ENCODE measurements around the gene BOC. TPM values are rescaled to one million over a fixed set of nuclear protein-coding genes. Genes with fewer than 3 reads are reported as not detected.

The BOC gene
- total and polyA plus RNA-seq, 10 of the 15 experiments (the other 5 are each of a cell fraction or from before 2014, with no cell fraction given): 0.18 TPM; not detected in 9

GRCh38 chr3:113275929-113276750 lies 64.8 kb downstream of the BOC start (continued):
- TF ChIP-seq, protein P1, sequence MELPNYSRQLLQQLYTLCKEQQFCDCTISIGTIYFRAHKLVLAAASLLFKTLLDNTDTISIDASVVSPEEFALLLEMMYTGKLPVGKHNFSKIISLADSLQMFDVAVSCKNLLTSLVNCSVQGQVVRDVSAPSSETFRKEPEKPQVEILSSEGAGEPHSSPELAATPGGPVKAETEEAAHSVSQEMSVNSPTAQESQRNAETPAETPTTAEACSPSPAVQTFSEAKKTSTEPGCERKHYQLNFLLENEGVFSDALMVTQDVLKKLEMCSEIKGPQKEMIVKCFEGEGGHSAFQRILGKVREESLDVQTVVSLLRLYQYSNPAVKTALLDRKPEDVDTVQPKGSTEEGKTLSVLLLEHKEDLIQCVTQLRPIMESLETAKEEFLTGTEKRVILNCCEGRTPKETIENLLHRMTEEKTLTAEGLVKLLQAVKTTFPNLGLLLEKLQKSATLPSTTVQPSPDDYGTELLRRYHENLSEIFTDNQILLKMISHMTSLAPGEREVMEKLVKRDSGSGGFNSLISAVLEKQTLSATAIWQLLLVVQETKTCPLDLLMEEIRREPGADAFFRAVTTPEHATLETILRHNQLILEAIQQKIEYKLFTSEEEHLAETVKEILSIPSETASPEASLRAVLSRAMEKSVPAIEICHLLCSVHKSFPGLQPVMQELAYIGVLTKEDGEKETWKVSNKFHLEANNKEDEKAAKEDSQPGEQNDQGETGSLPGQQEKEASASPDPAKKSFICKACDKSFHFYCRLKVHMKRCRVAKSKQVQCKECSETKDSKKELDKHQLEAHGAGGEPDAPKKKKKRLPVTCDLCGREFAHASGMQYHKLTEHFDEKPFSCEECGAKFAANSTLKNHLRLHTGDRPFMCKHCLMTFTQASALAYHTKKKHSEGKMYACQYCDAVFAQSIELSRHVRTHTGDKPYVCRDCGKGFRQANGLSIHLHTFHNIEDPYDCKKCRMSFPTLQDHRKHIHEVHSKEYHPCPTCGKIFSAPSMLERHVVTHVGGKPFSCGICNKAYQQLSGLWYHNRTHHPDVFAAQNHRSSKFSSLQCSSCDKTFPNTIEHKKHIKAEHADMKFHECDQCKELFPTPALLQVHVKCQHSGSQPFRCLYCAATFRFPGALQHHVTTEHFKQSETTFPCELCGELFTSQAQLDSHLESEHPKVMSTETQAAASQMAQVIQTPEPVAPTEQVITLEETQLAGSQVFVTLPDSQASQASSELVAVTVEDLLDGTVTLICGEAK (IDR thresholded peaks at IDR 0.05; ENCODE audit: borderline replicate concordance): no peak
- peak; percentile 63 for TF ChIP-seq EED (IDR thresholded peaks at IDR 0.05; ENCODE audit: low read depth)
- TF ChIP-seq RELA (IDR thresholded peaks at IDR 0.05; ENCODE audit: borderline replicate concordance, partially characterized antibody): no peak
- no peak for TF ChIP-seq STAT1 (conservative IDR thresholded peaks at IDR 0.05)

DNA sequence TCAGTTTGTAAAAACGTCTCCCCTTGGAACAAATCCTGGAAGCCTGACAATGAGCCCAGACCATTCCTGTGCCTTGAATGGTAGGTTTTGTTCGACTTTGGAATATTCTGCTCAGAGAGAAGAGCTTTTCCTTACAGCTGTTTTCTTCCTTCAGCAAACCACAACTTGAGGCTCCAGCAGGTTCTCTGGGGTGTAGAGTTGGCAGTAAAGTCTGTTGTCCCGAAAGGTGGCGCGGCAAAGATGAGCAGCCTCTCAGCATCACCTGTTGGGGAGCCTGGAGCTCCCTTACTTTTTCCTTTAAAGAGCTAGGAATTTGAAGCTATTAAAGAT lies 65.4 kb downstream of the BOC start:
- ATAC-seq (no peak), FAIRE-seq (no peak), DNase-seq (ENCODE audit: low read depth, low spot score) (no peak)
- SMC1A ChIA-PET (ENCODE audit: uncharacterized antibody, unreplicated experiment): interaction anchor here (1.1 to 3.3 kb wide), 3 partner anchors 12 to 219 kb away, joined by 3 to 19 read pairs (median 4); no protein-coding TSS in a partner anchor
- Histone ChIP-seq H4K20me1 (ENCODE audit: control insufficient read depth, insufficient read depth) (no peaks in the 10 kb centered on the region), H3K4me1 (ENCODE audit: control insufficient read depth, insufficient read depth, low read length) (peaks cover 32% of the 10 kb centered on the region), H3K9me3 (replicated peaks; ENCODE audit: control insufficient read depth, insufficient read depth, low read length) (no peaks in the 10 kb centered on the region), H3K27ac (ENCODE audit: control insufficient read depth, insufficient read depth) (peak overlapping the region; percentile 20; the same call in 1 of the 2 replicates), H2AFZ (ENCODE audit: control insufficient read depth, low read depth, low read length) (peak overlapping the region; percentile 58), H3K27me3 (replicated peaks in 1 of 2; ENCODE audit: control insufficient read depth in 2 of 2, insufficient read depth in 2 of 2, low read length in 1 of 2) (no peaks in the 10 kb centered on the region), H3K9ac (ENCODE audit: control insufficient read depth, insufficient read depth, low read length) (peak overlapping the region; percentile 46), H3K36me3 (ENCODE audit: control insufficient read depth in 2 of 2, insufficient read depth in 2 of 2, low read length in 1 of 2) (no peaks in the 10 kb centered on the region), H3K79me2 (ENCODE audit: control insufficient read depth, insufficient read depth, low read length) (no peaks in the 10 kb centered on the region), H3K4me3 (peak overlapping the region; percentile 31; the same call in 1 of the 2 replicates), H3K4me2 (ENCODE audit: control insufficient read depth, insufficient read depth) (peak overlapping the region; percentile 84)
- CTCF ChIA-PET: interaction anchor here (1.0 to 4.8 kb wide), 6 partner anchors 10 to 223 kb away, joined by 3 to 34 read pairs (median 4); no protein-coding TSS in a partner anchor
- in situ Hi-C loops (cut with MboI) (no loop called here), intact Hi-C loops (cut with micrococcal nuclease; ENCODE audit: unreplicated experiment) (no loop called here)
- WGBS (ENCODE audit: insufficient coverage, insufficient replicate concordance, low lambda C conversion rate, missing lambda C conversion rate): 72% methylated on average over 5 of the region's 5 CpGs
- RAD21 ChIA-PET (ENCODE audit: unreplicated experiment): interaction anchor here (1.2 to 1.4 kb wide), 2 partner anchors 9 to 11 kb away, joined by 5 to 6 read pairs; no protein-coding TSS in a partner anchor
- POLR2A ChIA-PET: no interaction called here
- no TSS peak for BruUV-seq (replicated peaks)
- no peak for TF ChIP-seq RCOR1 (conservative IDR thresholded peaks at IDR 0.05; ENCODE audit: low read depth, low read length)
- no peak for TF ChIP-seq SMAD5 (IDR thresholded peaks at IDR 0.05; ENCODE audit: low read depth)
- TF ChIP-seq, protein P2, sequence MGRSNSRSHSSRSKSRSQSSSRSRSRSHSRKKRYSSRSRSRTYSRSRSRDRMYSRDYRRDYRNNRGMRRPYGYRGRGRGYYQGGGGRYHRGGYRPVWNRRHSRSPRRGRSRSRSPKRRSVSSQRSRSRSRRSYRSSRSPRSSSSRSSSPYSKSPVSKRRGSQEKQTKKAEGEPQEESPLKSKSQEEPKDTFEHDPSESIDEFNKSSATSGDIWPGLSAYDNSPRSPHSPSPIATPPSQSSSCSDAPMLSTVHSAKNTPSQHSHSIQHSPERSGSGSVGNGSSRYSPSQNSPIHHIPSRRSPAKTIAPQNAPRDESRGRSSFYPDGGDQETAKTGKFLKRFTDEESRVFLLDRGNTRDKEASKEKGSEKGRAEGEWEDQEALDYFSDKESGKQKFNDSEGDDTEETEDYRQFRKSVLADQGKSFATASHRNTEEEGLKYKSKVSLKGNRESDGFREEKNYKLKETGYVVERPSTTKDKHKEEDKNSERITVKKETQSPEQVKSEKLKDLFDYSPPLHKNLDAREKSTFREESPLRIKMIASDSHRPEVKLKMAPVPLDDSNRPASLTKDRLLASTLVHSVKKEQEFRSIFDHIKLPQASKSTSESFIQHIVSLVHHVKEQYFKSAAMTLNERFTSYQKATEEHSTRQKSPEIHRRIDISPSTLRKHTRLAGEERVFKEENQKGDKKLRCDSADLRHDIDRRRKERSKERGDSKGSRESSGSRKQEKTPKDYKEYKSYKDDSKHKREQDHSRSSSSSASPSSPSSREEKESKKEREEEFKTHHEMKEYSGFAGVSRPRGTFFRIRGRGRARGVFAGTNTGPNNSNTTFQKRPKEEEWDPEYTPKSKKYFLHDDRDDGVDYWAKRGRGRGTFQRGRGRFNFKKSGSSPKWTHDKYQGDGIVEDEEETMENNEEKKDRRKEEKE (IDR thresholded peaks at IDR 0.05): no peak
- TF ChIP-seq CEBPB (IDR thresholded peaks at IDR 0.05; ENCODE audit: borderline replicate concordance in 1 of 2, low read depth in 2 of 2, low read length in 2 of 2): no peak
- no peak for TF ChIP-seq ZBTB33 (IDR thresholded peaks at IDR 0.05)
- no peak for TF ChIP-seq STAT1 (conservative IDR thresholded peaks at IDR 0.05)
- no peak for TF ChIP-seq MYB (IDR thresholded peaks at IDR 0.05; ENCODE audit: borderline replicate concordance, low read depth, low read length)

All from GM12878 (cell line).